ENCODE data around the gene ARMH2.

Gene ARMH2

DNA sequence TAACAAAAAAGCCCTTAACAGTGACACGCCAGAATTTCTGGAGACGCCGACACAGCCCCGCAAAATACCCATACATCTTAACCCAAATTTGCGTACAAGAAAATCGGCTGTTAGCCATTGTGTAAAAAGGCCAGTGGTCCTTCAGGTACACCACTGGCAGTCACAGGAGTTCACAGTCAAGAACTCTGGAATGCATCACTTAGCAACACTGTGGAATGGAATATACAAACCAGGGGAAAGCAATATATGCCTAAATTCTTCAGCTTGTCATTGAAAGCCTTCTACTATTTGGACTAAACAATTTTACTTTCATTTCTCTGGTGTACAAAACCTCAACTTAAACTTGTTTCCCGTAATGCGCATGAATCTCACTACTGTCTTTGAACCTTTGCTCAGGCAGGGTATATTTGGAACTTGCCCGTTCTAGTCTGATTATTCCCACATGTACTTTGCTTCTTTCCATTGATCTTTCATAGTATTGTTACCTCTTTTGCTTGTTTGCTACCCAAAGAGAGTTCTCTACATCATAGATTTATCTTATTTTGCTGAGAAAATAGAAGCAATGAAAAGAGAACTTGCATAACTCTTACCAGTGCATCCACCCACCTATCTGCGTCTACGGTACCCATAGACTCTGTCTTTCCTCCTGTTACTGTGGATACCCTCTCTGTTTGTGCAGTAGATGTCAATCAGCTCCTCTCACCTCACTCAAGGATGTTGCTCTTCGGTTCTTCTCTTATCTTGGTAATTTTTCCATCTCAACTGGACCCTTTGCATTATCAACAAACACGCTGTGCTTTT is at the start of gene ARMH2:
Gene ARMH2, minus strand, starts transcription at position 178 of the 801 bp plus-strand sequence. Its CDS starts 60 bp downstream, at position 118.
- no peak for DNase-seq

DNA sequence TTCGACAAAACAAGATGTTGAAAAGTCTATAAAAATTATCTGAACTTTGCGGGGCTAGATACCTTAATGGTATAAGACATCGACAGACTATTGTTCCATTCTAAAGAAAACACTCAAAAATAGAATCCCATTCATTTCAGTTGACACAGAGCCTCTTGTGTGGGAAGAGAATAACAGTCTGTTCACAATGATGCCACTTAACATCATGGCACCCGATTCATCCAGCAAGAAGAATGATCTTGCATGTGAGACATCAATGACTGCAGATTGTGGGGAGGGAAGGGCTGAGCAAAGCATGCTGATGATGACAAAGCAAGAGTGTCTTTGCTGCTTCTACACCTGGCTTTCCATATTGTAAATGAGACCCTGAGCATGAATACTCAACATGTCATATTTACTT is 49.7 kb upstream of the ARMH2 start:
- no peak for DNase-seq

DNA sequence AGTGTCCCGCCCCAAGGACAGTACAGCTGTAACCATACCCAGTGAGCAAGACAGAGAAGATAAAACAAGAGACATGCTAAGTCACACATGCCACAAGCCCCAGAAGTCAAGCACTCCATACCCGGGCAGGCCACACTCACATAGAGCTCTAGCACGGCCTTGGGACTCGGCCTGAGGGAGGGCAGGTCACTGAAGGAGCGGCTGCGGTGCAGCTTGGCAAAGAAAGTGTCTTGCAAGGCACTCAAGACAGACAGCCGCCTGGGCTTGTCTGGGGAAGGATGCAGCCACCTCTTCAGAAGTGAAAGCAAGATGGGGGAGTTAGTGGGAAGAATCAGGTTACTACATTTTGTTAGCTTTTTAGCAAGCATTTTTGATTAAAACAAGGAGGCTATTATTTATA is 48.7 kb upstream of the ARMH2 start:
- no peak for DNase-seq

DNA sequence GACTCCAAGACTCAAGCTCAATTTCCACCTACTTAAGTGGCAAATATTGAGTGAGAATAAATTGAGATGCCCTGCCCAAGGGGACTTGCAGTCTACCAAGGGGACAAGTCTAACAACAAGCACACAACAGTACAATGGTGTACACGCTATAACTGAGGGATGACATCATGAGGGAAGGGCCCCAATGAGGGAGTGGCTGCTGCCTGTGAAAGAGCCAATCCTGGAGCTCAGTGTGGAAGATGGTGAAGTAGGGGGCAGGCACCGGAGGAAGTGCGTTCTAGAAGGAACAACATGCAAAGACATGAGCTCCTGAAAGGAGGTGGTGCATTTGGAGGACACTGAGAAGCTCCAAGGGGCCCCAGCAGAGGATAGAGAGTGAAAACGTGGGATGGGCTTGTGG is 46.9 kb upstream of the ARMH2 start:
- DNase-seq, result no peak

DNA sequence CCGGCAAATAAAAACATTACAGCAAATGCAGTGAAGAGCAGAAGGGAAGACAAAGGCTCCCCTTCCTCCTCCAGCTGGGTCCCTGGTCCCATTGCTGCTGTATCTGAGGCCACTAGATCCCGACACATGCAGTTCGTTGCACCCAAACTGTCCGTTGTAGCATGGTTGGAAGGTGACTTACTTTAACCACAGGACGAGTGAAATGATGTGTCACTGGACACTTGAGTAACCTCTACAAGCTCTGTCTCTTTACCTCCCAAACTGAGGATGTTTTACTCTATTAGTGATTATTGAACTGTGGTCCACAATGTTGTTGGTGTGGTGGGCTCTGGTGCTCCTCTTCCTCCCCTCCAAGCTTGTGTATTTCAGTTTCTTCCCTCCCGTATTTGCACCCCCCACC is 46.2 kb upstream of the ARMH2 start:
- no peak for DNase-seq

DNA sequence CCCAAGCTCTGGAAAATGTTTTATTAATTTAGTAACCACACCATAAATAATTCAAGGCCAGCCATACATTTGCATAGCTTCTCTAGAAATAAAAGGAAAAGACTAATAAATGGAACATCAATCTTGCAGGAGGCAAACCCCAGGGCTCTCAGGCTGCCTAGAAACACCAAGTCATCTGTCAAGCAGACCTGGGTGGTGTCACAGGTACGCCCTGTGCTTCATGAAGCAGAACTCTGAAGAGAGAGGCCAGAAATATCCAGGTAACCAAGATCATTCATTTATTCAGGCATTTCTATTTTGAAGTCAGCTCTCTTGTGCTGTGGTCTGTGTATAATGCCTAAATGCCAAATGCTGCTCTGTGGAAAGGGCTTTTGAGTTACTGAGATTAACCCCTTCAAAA is 45.3 kb upstream of the ARMH2 start:
- DNase-seq, result no peak

DNA sequence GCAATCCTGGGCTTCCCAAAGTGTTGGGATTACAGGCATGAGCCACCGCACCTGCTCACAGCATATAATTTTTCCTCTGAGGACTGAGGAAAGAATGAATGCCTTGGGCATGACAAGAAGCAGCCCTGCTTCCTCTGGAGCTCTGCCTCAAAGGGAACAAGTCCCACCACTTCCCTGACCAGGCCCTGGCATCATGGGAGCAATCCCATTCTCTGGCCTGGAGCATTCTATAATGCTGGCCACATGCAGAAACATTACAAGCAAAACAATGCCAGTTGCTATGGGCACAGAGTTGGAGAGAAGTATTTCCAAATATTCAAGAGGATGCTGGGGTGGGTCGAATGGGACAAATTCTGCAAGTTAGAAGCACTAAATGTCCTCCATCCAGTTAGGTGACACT is 41.5 kb upstream of the ARMH2 start:
- no peak for DNase-seq

DNA sequence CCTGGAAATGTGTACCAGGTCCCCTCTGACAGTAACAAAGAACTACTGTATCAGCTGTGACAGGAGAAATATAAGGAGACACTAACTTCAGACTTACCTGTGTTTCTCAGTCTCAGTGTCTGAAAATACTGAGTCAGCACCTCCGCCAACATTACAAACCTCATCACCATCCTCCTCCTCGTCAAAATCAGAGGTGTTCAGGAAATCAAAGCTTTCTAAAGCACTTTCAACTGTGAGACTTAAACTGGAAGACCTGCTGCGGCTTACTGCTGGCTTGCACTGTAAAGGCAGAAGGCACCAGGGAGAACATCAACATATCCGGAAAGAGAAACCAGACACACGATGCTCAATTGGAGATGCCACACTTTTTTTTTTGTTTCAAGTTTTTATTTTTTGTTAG is 40.3 kb upstream of the ARMH2 start:
- no peak for DNase-seq

DNA sequence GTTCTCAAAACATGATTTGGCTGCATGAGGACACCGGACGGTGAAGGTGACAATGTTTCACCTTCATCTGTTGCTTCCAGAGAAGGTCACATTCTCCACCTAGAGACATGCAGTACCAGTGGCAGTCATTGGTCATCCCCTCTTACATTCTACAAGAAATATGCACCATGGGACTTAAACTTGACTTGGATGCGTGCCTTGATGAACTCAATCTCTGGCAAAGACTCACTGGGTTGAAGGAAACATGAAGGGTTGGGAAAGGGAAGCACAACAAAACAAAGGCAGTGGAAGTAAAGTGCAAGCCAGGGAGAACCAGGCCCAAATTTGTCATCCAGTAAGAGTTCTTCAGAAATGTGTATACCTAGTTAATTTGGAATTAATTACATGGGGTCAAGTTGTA is 39.4 kb upstream of the ARMH2 start:
- DNase-seq, result no peak

DNA sequence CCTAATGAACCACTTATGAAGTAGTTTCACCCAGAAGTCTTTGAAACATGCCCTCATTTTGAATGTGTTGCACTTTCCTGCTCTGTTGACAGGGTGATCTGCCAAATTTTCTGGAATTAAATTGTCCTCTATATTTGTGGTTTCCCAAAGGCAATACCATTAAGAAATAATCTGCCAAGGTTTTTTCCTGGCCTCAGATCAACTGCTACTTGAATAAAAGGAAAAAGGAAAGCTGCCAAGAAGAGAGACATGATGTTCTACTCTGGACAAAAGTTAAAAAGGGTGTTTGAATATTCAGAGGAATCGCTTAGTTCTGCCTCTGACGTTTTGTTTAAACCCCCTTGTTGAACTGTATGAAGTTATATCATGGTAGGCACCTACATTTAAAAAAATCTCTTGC is 37.4 kb upstream of the ARMH2 start:
- DNase-seq, result no peak

DNA sequence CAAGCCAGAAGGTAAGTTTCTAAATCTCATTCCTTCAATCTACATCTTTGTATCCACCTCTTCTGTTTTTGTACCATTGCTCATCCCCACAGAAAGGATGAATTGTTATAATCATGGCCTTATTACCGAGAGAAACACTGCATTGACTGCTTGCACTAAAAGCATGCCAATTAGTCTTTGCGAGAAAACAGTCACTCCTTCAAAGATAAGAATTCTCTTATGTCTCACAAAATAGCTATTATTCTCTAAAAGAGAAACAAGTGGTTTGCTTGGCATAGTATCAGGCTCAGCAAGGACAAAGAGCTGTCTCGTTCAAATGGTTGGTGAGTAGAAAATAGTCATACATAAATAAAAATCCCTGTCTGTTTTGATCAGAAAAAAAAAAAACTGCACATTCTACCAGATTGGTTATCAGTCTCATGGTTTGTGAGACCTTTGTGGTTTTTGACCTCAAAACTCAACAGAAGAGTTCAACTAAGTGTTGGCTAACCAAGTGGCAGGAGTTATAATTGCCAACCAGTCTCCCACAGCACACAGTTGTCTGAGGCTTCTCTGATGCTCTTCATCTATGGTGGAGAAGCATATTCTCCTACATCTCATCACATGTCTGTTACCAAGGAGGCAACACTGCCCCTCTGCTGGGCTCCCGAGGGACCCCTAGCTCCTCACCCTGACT is 35.1 kb upstream of the ARMH2 start:
- no peak for DNase-seq

DNA sequence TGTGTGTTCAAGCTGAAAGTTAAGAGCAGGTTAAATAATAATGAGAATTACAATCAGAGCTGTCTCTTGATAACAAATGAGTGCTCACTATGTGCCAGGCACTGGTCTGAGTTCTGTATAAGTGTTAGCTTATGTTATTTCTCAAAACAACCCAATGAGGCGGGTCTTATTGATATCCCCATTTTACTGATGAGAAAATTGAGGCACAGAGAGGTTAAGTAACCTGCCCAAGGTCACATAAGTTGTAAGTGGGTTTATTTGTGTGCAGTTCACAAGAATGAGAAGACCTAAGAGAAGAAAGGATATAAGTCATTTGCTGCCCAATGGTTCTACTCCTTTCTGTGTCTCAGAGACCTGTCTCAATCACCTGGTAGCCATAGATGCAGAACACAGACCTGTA is 34.1 kb upstream of the ARMH2 start:
- DNase-seq, result no peak

DNA sequence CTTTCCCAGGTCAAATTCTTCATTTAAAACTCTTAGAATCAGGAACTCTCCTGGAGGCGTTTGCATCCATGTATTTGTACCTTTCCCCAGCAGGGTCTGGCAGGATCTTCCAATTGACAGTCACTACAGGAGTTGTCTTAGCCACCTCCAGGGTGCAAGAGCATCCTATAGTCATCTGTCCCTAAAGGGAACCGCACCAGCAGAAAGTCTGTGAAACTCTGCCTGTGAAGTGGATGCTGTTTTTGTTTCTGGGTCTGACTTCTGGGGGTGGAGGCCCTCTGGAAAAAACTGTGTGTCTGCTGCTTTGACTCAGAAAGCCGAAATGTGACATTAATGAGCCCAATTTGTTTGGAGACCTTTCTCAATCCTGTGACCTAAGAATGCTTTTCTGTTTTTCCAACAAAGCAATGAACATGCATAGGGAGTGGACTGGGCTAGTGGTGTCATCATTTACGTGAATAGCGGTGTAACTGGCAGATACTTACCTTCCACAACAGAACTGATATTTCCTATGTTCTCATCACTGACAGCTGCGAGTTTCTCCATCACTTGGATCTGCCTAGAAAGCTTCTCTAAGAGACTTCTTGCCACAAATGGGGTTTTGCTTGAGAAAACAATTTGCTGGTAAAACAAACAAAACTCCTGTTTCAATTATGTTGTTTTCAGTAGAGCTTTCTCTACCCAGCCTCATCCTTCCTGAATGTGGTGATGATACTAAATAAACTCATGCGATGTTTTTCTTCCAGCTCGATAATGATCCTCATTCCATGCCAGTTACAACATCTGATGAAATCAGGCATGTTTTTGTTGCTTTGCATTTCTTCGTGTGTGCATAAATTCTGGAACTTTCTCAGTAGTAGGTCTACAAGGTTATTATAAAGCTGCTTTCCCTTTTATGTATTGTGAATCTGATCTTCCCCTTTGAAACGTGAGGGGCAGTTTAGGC is 33.3 kb upstream of the ARMH2 start:
- no peak for DNase-seq

DNA sequence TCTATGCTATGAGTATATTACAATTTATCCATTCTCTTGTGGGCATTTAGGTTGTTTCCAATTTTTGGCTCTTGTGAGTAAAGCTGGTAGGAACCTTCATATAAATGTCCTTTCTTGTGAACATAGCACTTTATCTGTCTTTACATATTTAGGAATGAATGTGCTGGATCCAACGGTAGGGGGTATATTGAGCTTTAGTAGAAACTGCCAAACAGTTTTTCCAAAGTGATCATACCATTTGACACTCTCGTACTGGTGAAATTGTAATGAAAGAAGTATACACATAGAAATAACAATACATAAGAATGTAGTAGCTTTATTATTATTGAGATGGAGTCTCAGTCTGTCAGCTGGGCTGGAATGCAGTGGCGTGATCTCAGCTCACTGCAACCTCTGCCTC is 30.9 kb upstream of the ARMH2 start:
- DNase-seq, result no peak

DNA sequence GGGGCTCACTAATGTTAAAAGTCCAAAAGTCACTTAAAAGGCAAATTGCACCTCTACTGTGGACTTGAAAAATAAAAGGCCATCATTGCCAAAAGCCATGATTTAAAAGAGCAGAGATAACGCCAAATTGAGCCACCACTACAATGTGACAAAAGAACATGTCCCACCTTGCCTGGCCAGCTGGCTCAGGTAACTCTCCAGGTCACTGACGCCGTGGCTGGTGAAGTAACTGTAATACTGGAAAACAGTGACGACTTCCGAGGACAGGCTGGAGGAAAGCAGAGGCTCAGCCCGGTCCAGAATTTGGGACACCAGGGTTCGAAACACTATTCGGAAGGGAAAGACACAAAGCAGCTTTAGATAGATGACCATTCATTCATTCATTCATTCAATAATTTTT is 29.3 kb upstream of the ARMH2 start:
- no peak for DNase-seq

DNA sequence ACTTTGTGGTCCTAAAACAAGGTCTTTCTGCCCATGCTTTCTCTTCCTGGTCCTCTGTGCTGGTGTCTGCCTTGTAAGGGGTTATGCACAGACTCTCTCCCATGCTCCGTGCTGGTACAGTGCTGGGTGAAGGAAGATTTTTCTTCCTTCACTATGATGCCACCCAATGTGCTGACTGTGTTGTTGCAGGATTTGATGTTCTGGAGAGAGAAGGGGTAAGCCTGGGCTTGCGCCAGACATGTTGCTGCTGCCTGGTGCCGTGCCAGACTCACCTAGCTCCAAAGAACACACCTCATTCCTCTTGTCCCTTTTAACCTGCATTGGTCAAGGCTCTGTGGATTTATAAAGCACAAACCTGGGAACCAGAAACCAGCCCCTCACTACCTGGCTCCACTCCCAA is 28.4 kb upstream of the ARMH2 start:
- DNase-seq, result no peak

DNA sequence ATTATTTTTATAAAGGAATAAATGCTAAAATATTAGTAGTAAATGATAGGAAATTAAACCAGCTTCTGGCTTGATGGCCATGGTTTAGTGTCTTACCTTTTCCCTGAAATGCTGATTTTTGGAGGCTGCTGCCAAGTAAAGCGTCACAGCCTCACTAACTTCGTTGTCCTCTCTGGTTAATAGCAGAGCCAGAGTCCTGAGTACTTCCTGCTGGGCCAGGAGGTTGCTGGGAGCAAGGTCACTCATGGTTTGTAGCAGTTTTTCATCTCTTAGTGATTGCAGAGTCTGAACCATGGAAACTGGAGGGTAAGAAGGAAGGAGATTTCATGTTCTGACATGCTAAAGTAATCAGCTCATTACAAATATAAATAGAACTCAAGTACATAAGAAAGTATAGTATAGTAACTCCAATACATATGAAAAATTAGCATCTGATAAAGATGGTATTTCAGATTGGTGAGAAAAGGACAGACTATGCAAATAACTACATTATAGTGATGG is 26.5 kb upstream of the ARMH2 start:
- no peak for DNase-seq

DNA sequence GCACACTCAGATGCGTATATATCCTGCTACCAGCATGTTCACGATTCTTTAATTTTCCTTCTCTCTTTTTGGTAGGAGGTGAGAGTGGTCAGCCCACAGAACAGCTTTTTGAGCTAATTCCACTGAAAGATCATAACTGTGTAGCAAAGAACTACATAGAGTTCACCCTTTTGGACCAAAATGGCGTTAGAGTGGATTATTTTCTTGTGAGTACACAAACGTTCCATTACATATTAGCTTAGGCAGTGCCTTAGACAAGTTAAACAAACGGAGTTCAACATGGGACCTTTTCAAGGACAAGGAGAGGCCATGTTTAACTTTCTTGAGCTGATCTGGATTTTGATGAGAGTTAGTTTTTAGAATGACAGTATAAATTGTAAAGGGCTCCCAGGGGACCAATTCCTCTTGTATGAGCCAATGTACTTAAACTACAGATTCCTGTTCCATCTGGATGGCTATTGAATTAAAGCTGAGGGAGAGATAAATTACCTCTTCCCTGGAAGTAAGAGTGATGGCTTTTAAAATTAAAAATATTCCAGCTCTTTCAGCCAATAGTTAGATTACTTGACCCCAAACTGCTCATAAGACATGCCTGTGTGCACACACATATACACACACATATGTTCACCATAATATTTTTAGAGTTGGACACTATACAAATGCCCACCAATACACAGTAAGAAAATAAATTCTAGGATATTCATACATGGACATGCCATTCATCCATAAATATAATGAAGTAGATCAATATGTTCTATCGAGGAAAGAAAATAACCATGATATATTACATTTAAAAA is 25.6 kb upstream of the ARMH2 start:
- DNase-seq, result no peak

DNA sequence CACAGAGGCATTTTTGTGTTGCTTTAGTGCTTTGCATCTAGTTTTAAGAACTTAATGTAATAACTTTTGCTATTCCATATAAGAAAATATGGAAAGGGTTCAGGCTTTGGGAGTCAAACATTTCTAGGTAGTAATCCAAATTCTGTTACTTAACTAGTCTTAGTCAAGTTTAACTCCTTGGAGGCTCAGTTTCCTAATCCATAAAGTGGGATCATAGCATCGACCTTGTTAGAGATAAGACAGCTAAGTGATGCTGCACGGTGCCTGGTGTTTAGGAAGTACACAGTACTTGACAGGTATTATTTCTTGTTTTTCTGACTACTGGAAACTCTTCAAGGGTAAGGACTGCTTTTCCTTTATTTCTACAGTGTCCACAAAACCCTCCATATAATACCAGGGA is 24.5 kb upstream of the ARMH2 start:
- DNase-seq, result no peak

DNA sequence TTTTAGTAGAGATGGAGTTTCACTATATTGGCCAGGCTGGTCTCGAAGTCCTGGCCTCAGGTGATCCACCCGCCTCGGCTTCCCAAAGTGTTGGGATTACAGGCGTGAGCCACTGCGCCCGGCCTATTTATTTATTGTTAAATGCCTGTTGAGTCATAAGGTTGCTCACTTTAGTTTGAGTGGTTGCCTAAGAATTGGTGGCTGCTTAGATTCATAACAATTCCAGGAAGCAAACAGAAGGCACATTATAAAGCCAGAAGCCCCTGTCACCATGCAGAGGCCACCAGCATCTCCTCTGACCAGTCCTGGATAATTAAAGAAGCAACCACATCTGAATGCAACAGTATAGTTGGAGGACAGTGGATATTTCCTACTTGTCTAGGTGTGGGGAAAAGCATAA is 24.0 kb upstream of the ARMH2 start:
- DNase-seq, result no peak

DNA sequence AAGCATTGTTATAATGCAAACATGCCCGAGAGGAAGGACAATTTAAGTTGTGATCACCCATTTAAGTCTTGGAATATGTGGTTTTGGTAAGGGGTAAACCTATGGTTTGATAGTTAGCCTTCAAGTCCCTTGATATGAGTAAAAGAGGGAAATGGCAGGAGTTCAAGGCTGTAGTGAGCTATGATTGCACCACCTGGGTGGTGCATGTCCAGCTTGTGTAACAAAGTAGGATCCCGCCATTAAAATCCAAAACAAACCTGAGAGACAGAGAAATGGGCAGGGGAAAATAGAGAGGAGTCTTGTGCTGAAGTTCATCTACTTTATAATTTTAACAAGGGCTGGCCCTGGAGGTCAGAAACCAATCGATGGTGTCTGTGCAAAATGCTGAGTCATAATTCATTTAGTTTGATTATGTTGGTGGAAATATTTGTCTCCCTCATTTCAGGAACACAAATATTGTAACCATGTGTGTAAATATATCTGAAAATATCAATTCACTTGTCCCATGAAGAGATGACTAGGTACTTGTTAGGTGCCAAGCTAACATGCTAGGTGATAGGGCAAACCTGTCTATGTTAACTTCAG is 23.2 kb upstream of the ARMH2 start:
- no peak for DNase-seq

DNA sequence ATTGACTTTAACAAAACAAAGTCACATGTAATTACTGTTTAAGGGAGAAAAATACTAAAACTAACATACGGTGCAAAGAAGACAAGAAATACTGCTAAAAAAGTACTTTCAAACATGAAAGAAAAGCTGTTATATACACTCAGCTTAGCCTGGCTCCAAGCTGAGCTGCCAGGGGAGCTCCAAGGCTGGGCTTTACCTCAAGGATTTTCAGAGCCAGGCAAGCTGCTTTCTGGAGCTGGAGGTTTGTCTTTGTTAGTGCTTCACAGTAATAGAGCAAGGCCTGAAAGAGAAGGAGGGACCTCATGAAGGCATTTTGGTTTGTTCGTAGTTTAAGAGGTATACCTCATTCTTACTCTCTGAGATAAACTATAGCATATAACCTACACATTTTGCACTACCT is 19.6 kb upstream of the ARMH2 start:
- no peak for DNase-seq

All from stimulated activated CD4-positive, alpha-beta T cell treated with anti-CD3 and anti-CD28 coated beads, Interleukin-4, amount 100 ng/mL, for 1 hour (primary cell).